GM12878 (cell line): ENCODE data around the gene FAN1. TPM values are rescaled to one million over a fixed set of nuclear protein-coding genes. Genes with fewer than 3 reads are reported as not detected.
A peak's percentile ranks its signal among the peaks of the same experiment; 100 is the strongest.

ENCODE experiments used
- ATAC-seq: fragments of 200-7000 bp; cut with Tn5 transposase; 3 replicates; pipeline ENCODE4 v1.9.1; 2020; ENCODE audit warnings: mild to moderate bottlenecking, moderate library complexity
- BruUV-seq: library from RNA; stranded (reverse); fragments of 400-500 nt; replicated peaks from 2 replicates; lab custom pipeline; 2021; lab: Mats Ljungman, UMichigan
- CTCF ChIA-PET: fragments of 300-600 bp; sonication (Branson Sonifier 250); formaldehyde crosslinking; extraction: SDS; loops from one replicate; lab custom pipeline; 2021; ENCODE audit warnings: inconsistent platforms; lab: Yijun Ruan, JAX
- POLR2A ChIA-PET: fragments of 350-600 bp; formaldehyde crosslinking; extraction: SDS; loops from one replicate; lab custom pipeline; 2021; ENCODE audit warnings: inconsistent platforms; lab: Charles Lee
- RAD21 ChIA-PET: fragments of 300-600 bp; sonication (Branson Sonifier 250); formaldehyde crosslinking; loops from one replicate; lab custom pipeline; 2023; ENCODE audit warnings: antibody characterized with exemption; ENCODE audit not compliant: unreplicated experiment; lab: Charles Lee
- SMC1A ChIA-PET: fragments of 300-600 bp; sonication (Branson Sonifier 250); formaldehyde crosslinking; loops from one replicate; lab custom pipeline; 2023; ENCODE audit not compliant: unreplicated experiment, uncharacterized antibody; lab: Charles Lee
- DNase-seq: peaks from one replicate; pipeline ENCODE4 v3.0.0-alpha.2; 2011; ENCODE audit warnings: low read depth, low spot score
- FAIRE-seq: peaks from 3 replicates; lab custom pipeline; 2011; peaks lifted over from hg19 to GRCh38; lab: Jason Lieb, UNC
- H2AFZ ChIP-seq: 2 replicates; pipeline ENCODE4 v1.6.0; 2011; ENCODE audit warnings: low read depth, low read length, control low read depth; ENCODE audit not compliant: control insufficient read depth
- H3K27ac ChIP-seq: 2 replicates; pipeline ENCODE4 v1.5.1; 2011; ENCODE audit warnings: control low read depth; ENCODE audit not compliant: control insufficient read depth, insufficient read depth
- H3K27me3 ChIP-seq, 2 experiments: replicated peaks in 1 of 2; 2 replicates each; pipeline versions ENCODE4 v1.6.0 to v1.6.1; 2011; ENCODE audit warnings: low read length in 1 of 2; ENCODE audit not compliant: control insufficient read depth in 2 of 2, insufficient read depth in 2 of 2
- H3K36me3 ChIP-seq, 2 experiments: 2 replicates each; pipeline ENCODE4 v1.5.1; 2011; ENCODE audit warnings: low read length in 1 of 2; ENCODE audit not compliant: control insufficient read depth in 2 of 2, insufficient read depth in 2 of 2
- H3K4me1 ChIP-seq: 2 replicates; pipeline ENCODE4 v1.6.1; 2011; ENCODE audit warnings: mild to moderate bottlenecking, low read length, moderate library complexity, mixed read lengths; ENCODE audit not compliant: control insufficient read depth, insufficient read depth
- H3K4me2 ChIP-seq: 2 replicates; pipeline ENCODE4 v1.6.0; 2011; ENCODE audit warnings: control low read depth; ENCODE audit not compliant: control insufficient read depth, insufficient read depth
- H3K4me3 ChIP-seq: fragments of 200-600 bp; sonication (generic); 2 replicates; pipeline ENCODE4 v1.5.1; 2016
- H3K79me2 ChIP-seq: 2 replicates; pipeline ENCODE4 v1.6.0; 2011; ENCODE audit warnings: low read length; ENCODE audit not compliant: control insufficient read depth, insufficient read depth
- H3K9ac ChIP-seq: 2 replicates; pipeline ENCODE4 v1.8.0; 2011; ENCODE audit warnings: low read length, control low read depth, mixed read lengths; ENCODE audit not compliant: control insufficient read depth, insufficient read depth
- H3K9me3 ChIP-seq: replicated peaks from 3 replicates; pipeline ENCODE4 v1.5.1; 2011; ENCODE audit warnings: mild to moderate bottlenecking, low read length; ENCODE audit not compliant: control insufficient read depth, insufficient read depth
- H4K20me1 ChIP-seq: 2 replicates; pipeline ENCODE4 v1.6.0; 2011; ENCODE audit not compliant: control insufficient read depth, insufficient read depth
- EED ChIP-seq: sonication (generic); IDR thresholded peaks from 2 replicates; pipeline ENCODE4 v1.6.1; 2016; ENCODE audit warnings: antibody characterized with exemption, low read depth
- ELK1 ChIP-seq: IDR thresholded peaks from 2 replicates; pipeline ENCODE4 v1.6.1; 2012; ENCODE audit warnings: low read depth, low read length, improper control_type of control experiment
- NR2F1 ChIP-seq: fragments of 450-650 bp; conservative IDR thresholded peaks from 2 replicates; pipeline ENCODE4 v1.6.1; 2017; ENCODE audit warnings: mild to moderate bottlenecking
- PML ChIP-seq: IDR thresholded peaks from 2 replicates; pipeline ENCODE4 v1.6.1; 2012; ENCODE audit warnings: low read length, inconsistent platforms
- POLR2AphosphoS2 ChIP-seq: IDR thresholded peaks from 2 replicates; pipeline ENCODE4 v1.6.1; 2011; ENCODE audit warnings: low read depth, mild to moderate bottlenecking, low read length, improper control_type of control experiment, moderate library complexity
- SP1 ChIP-seq: IDR thresholded peaks from one replicate; pipeline ENCODE4 v1.6.1; 2011; ENCODE audit warnings: low read depth, low read length
- USF2 ChIP-seq: IDR thresholded peaks from 2 replicates; pipeline ENCODE4 v1.6.1; 2011; ENCODE audit warnings: low read depth, low read length, improper control_type of control experiment, borderline replicate concordance
- ZNF207 ChIP-seq: fragments of 450-650 bp; IDR thresholded peaks from 2 replicates; pipeline ENCODE4 v1.6.1; 2014; ENCODE audit warnings: antibody characterized with exemption, mild to moderate bottlenecking, borderline replicate concordance
- ZNF24 ChIP-seq: fragments of 450-650 bp; IDR thresholded peaks from 2 replicates; pipeline ENCODE4 v1.6.1; 2017; ENCODE audit warnings: antibody characterized with exemption, mild to moderate bottlenecking
- ZZZ3 ChIP-seq: IDR thresholded peaks from 2 replicates; pipeline ENCODE4 v1.6.1; 2011; ENCODE audit warnings: low read depth; ENCODE audit not compliant: control insufficient read depth, insufficient read length
- WGBS: methylation state at CpG from one replicate; pipeline ENCODE4 v1.1.6; 2016; ENCODE audit warnings: low lambda C conversion rate; ENCODE audit not compliant: insufficient replicate concordance, insufficient coverage; ENCODE audit errors: missing lambda C conversion rate; 5-methylcytosine and 5-hydroxymethylcytosine counted together
- in situ Hi-C: fragments of 300-500 bp; cut with MboI; formaldehyde crosslinking; loops from 9 replicates; pipeline ENCODE4 v1.14.3; 2018; ENCODE audit warnings: mixed read lengths
- intact Hi-C: fragments of 100-400 bp; cut with micrococcal nuclease; formaldehyde crosslinking; loops from one replicate; pipeline ENCODE4 v1.14.2; 2022; ENCODE audit not compliant: unreplicated experiment
- polyA plus RNA-seq, 11 experiments: library from polyadenylated mRNA; depleted of rRNA in 4 of 11; unstranded in 6 of 11; stranded (reverse) in 5 of 11; fragments of >200 nt; fragmentation: Nextera tagmentation in 4 of 11; fragmentation: Illumina TruSeq in 1 of 11; extraction: Ambion mirVana in 4 of 11; extraction: Trizol in 1 of 11; gene quantifications; 1 replicate in 1 of 11; 2 replicates in 10 of 11; pipeline versions ENCODE4 v1.2.1 to v1.2.3, GENCODE V29; 2011 to 2016; ENCODE audit warnings: inconsistent platforms in 2 of 11, missing spikeins in 2 of 11, low read depth in 1 of 11
- total RNA-seq, 4 experiments: library from RNA; depleted of rRNA in 3 of 4; stranded (reverse); fragments of >200 nt in 3 of 4; fragmentation: Illumina TruSeq in 1 of 4; extraction: Trizol in 1 of 4; gene quantifications; 2 replicates each; pipeline versions ENCODE4 v1.2.1 to v1.2.3, GENCODE V29; 2013 to 2021

The FAN1 gene
- total and polyA plus RNA-seq, 10 of the 15 experiments (the other 5 are each of a cell fraction or from before 2014, with no cell fraction given), result 0.55 to 18.6 (median 12.6) TPM

GRCh38 chr15:30904812-30905211, 1.1 kb downstream of the FAN1 start:
- Histone ChIP-seq H3K4me3 (peak overlapping the region; percentile 73), H4K20me1 (no peaks in the 10 kb centered on the region), H3K79me2 (no peaks in the 10 kb centered on the region), H3K9ac (no peak overlapping the region), H2AFZ (no peak overlapping the region), H3K4me1 (no peaks in the 10 kb centered on the region), H3K36me3 (peaks cover 0 to 2% of the 10 kb centered on the region in 2 experiments; a peak in 1 of 4 replicates), H3K27ac (no peak overlapping the region), H3K4me2 (peak overlapping the region; percentile 91)
- POLR2A ChIA-PET, result no interaction called here
- no peak for ATAC-seq
- in situ Hi-C loops, result no loop called here
- no peak for FAIRE-seq
- CTCF ChIA-PET, result interaction anchor here (1.0 to 1.7 kb wide), 3 partner anchors 11 to 584 kb away, joined by 3 read pairs; no protein-coding TSS in a partner anchor
- intact Hi-C loops, result loop anchor here (5.0 to 10.0 kb wide), 3 partner anchors 87 to 420 kb away; partner anchors contain the start of genes KLF13 and MTMR10
- DNase-seq, result no peak
- RAD21 ChIA-PET, result no interaction called here
- no TSS peak for BruUV-seq
- TF ChIP-seq PML (no peak), NR2F1 (no peak), POLR2AphosphoS2 (no peak), SP1 (no peak), ZNF207 (no peak), EED (no peak), ELK1 (no peak), ZZZ3 (no peak), USF2 (no peak), ZNF24 (no peak)
- TF ChIP-seq, all 136 proteins: peak for 0
- H3K27me3 ChIP-seq, result no peaks in the 10 kb centered on the region
- no peaks in the 10 kb centered on the region for H3K9me3 ChIP-seq
- WGBS, result 98% methylated on average over 5 of the region's 5 CpGs
- SMC1A ChIA-PET, result interaction anchor here (1.3 kb wide), 1 partner anchor 63 kb away, joined by 4 read pairs; no protein-coding TSS in a partner anchor
